Measurements from ENCODE around the gene LTB4R2. TPM values are rescaled to one million over a fixed set of nuclear protein-coding genes. Genes with fewer than 3 reads are reported as not detected.

LTB4R2 gene
- total and polyA plus RNA-seq, 2 of the 8 experiments (the other 6 are each of a cell fraction or from before 2014, with no cell fraction given), result 5.3 to 6.7 TPM

DNA sequence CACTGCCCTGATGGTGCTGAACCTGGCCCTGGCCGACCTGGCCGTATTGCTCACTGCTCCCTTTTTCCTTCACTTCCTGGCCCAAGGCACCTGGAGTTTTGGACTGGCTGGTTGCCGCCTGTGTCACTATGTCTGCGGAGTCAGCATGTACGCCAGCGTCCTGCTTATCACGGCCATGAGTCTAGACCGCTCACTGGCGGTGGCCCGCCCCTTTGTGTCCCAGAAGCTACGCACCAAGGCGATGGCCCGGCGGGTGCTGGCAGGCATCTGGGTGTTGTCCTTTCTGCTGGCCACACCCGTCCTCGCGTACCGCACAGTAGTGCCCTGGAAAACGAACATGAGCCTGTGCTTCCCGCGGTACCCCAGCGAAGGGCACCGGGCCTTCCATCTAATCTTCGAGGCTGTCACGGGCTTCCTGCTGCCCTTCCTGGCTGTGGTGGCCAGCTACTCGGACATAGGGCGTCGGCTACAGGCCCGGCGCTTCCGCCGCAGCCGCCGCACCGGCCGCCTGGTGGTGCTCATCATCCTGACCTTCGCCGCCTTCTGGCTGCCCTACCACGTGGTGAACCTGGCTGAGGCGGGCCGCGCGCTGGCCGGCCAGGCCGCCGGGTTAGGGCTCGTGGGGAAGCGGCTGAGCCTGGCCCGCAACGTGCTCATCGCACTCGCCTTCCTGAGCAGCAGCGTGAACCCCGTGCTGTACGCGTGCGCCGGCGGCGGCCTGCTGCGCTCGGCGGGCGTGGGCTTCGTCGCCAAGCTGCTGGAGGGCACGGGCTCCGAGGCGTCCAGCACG lies 6.1 kb downstream of the LTB4R2 start (continued):
- TF ChIP-seq, protein P1, sequence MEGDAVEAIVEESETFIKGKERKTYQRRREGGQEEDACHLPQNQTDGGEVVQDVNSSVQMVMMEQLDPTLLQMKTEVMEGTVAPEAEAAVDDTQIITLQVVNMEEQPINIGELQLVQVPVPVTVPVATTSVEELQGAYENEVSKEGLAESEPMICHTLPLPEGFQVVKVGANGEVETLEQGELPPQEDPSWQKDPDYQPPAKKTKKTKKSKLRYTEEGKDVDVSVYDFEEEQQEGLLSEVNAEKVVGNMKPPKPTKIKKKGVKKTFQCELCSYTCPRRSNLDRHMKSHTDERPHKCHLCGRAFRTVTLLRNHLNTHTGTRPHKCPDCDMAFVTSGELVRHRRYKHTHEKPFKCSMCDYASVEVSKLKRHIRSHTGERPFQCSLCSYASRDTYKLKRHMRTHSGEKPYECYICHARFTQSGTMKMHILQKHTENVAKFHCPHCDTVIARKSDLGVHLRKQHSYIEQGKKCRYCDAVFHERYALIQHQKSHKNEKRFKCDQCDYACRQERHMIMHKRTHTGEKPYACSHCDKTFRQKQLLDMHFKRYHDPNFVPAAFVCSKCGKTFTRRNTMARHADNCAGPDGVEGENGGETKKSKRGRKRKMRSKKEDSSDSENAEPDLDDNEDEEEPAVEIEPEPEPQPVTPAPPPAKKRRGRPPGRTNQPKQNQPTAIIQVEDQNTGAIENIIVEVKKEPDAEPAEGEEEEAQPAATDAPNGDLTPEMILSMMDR (IDR thresholded peaks at IDR 0.05; ENCODE audit: control extremely low read depth in 1 of 3, insufficient read depth in 1 of 3, low read depth in 1 of 3, low read length in 3 of 3), result peak; percentile 49 to 52 (median 50)
- TF ChIP-seq HDAC6 (IDR thresholded peaks at IDR 0.05; ENCODE audit: low read depth, low read length), result no peak
- TF ChIP-seq BRCA1 (IDR thresholded peaks at IDR 0.05; ENCODE audit: low read depth, low read length), result no peak
- TF ChIP-seq, protein P2, sequence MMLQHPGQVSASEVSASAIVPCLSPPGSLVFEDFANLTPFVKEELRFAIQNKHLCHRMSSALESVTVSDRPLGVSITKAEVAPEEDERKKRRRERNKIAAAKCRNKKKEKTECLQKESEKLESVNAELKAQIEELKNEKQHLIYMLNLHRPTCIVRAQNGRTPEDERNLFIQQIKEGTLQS (IDR thresholded peaks at IDR 0.05; ENCODE audit: insufficient read depth, low read depth, low read length), result no peak
- TF ChIP-seq KDM1A (IDR thresholded peaks at IDR 0.05; ENCODE audit: borderline replicate concordance, low read length), result no peak
- TF ChIP-seq RXRA (IDR thresholded peaks at IDR 0.05; ENCODE audit: insufficient read depth, low read depth, low read length), result no peak
- TF ChIP-seq CHD2 (IDR thresholded peaks at IDR 0.05; ENCODE audit: low read length), result no peak
- TF ChIP-seq TEAD4 (IDR thresholded peaks at IDR 0.05; ENCODE audit: low read depth, low read length), result no peak
- no peak for TF ChIP-seq TBP (IDR thresholded peaks at IDR 0.05; ENCODE audit: low read depth, low read length)
- no peak for TF ChIP-seq GTF2F1 (IDR thresholded peaks at IDR 0.05; ENCODE audit: borderline replicate concordance, low read depth, low read length)
- peak; percentile 6 to 37; a peak in 3 of 4 replicates for TF ChIP-seq RAD21 (IDR thresholded peaks at IDR 0.05 in 1 of 2, conservative IDR thresholded peaks at IDR 0.05 in 1 of 2; ENCODE audit: low read depth in 2 of 2, low read length in 2 of 2)
- TF ChIP-seq JUN (IDR thresholded peaks at IDR 0.05; ENCODE audit: low read depth, low read length), result no peak
- TF ChIP-seq MAFK (IDR thresholded peaks at IDR 0.05; ENCODE audit: low read depth, low read length), result no peak
- no peak for TF ChIP-seq EGR1 (IDR thresholded peaks at IDR 0.05; ENCODE audit: borderline replicate concordance, low read depth, low read length)
- TF ChIP-seq CBX5 (IDR thresholded peaks at IDR 0.05; ENCODE audit: low read depth, low read length), result no peak
- TF ChIP-seq ASH2L (IDR thresholded peaks at IDR 0.05; ENCODE audit: low read length), result peak; percentile 27
- no peak for TF ChIP-seq RBBP5 (IDR thresholded peaks at IDR 0.05; ENCODE audit: borderline replicate concordance, low read depth, low read length)
- no peak for TF ChIP-seq CREB1 (IDR thresholded peaks at IDR 0.05)
- TF ChIP-seq TAF7 (optimal IDR thresholded peaks at IDR 0.05; ENCODE audit: borderline replicate concordance, low read depth, low read length), result no peak
- no peak for TF ChIP-seq SP2 (IDR thresholded peaks at IDR 0.05; ENCODE audit: low read length)
- no peak for TF ChIP-seq NANOG (IDR thresholded peaks at IDR 0.05; ENCODE audit: insufficient read depth, low read depth, low read length, poor library complexity, severe bottlenecking)
- TF ChIP-seq SP4 (IDR thresholded peaks at IDR 0.05; ENCODE audit: low read length), result no peak
